Stimulated activated CD8-positive, alpha-beta memory T cell treated with anti-CD3 and anti-CD28 coated beads, Interleukin-7, amount 100 ng/mL, for 4 hours (primary cell): Measurements from ENCODE around the gene TRIM33.
"Not testable (repeated sequence)": the region's sequence is repeated elsewhere in the genome, so short reads cannot be mapped to it uniquely, and the experiment has no call there.

Experiments used
- DNase-seq, 2 donors: peaks; one replicate each; pipeline ENCODE4 v3.0.0-alpha.2; 2020; ENCODE audit warnings: low read depth in 2 of 2

Gene TRIM33

GRCh38 chr1:114510274-114511031, 550 bp downstream of the TRIM33 start:
- peak in 1 of 2 donors; percentile 15 for DNase-seq

GRCh38 chr1:114509596-114510273, 1.3 kb downstream of the TRIM33 start:
- DNase-seq: no peak

- DNase-seq: no peak
Measured at GRCh38 chr1:114508386-114508898, 2.6 kb downstream of the TRIM33 start.

- no peak for DNase-seq
Measured at GRCh38 chr1:114507513-114507912, 3.5 kb downstream of the TRIM33 start.

- no peak for DNase-seq
Measured at GRCh38 chr1:114505148-114505561, 5.8 kb downstream of the TRIM33 start.

GRCh38 chr1:114503916-114504422, 7.0 kb downstream of the TRIM33 start:
- DNase-seq: no peak

GRCh38 chr1:114502080-114502479, 8.9 kb downstream of the TRIM33 start:
- no peak for DNase-seq

GRCh38 chr1:114499478-114499877, 11.5 kb downstream of the TRIM33 start:
- DNase-seq: no peak

- no peak for DNase-seq
Measured at GRCh38 chr1:114496089-114496488, 14.9 kb downstream of the TRIM33 start.

GRCh38 chr1:114495486-114495885, 15.5 kb downstream of the TRIM33 start:
- no peak for DNase-seq

GRCh38 chr1:114492978-114493377, 18.0 kb downstream of the TRIM33 start:
- DNase-seq: no peak

GRCh38 chr1:114490274-114490693, 20.7 kb downstream of the TRIM33 start:
- no peak for DNase-seq

GRCh38 chr1:114488739-114489138, 22.3 kb downstream of the TRIM33 start:
- no peak for DNase-seq

GRCh38 chr1:114485286-114485685, 25.7 kb downstream of the TRIM33 start:
- DNase-seq: no peak

GRCh38 chr1:114482585-114482984, 28.4 kb downstream of the TRIM33 start:
- no peak for DNase-seq

GRCh38 chr1:114479636-114480035, 31.4 kb downstream of the TRIM33 start:
- not testable (repeated sequence) for DNase-seq

- DNase-seq: no peak
Measured at GRCh38 chr1:114479134-114479533, 31.9 kb downstream of the TRIM33 start.

GRCh38 chr1:114473796-114474195, 37.2 kb downstream of the TRIM33 start:
- no peak for DNase-seq

- no peak for DNase-seq
Measured at GRCh38 chr1:114472408-114472807, 38.6 kb downstream of the TRIM33 start.

GRCh38 chr1:114470681-114471080, 40.3 kb downstream of the TRIM33 start:
- no peak for DNase-seq

GRCh38 chr1:114468710-114469468, 42.1 kb downstream of the TRIM33 start:
- DNase-seq: no peak

GRCh38 chr1:114468047-114468446, 43.0 kb downstream of the TRIM33 start:
- DNase-seq: no peak
